Chondrocyte (in vitro differentiated cells): ENCODE measurements around the gene RIMBP2. TPM values are rescaled to one million over a fixed set of nuclear protein-coding genes. Genes with fewer than 3 reads are reported as not detected.
A peak's percentile ranks its signal among the peaks of the same experiment; 100 is the strongest.
"Not testable (repeated sequence)": the region's sequence is repeated elsewhere in the genome, so short reads cannot be mapped to it uniquely, and the experiment has no call there.

Source experiments
- DNase-seq: peaks from one replicate; pipeline ENCODE4 v3.0.0; 2021; ENCODE audit warnings: mixed read lengths, low spot score
- H3K27ac Mint-ChIP-seq: one replicate; pipeline ENCODE4 v1.8.0; 2021; ENCODE audit warnings: mild to moderate bottlenecking, moderate library complexity, mixed read lengths; ENCODE audit not compliant: unreplicated experiment
- H3K27me3 Mint-ChIP-seq: 2 replicates; pipeline ENCODE4 v1.8.0; 2021; ENCODE audit warnings: low read depth, mixed read lengths
- H3K36me3 Mint-ChIP-seq: 2 replicates; pipeline ENCODE4 v1.8.0; 2021; ENCODE audit warnings: low read depth, mixed read lengths
- H3K4me1 Mint-ChIP-seq: 2 replicates; pipeline ENCODE4 v1.8.0; 2021; ENCODE audit warnings: low read depth, mild to moderate bottlenecking, mixed read lengths
- H3K4me3 Mint-ChIP-seq: one replicate; pipeline ENCODE4 v1.8.0; 2021; ENCODE audit warnings: mild to moderate bottlenecking, moderate library complexity, mixed read lengths; ENCODE audit not compliant: unreplicated experiment
- H3K9me3 Mint-ChIP-seq: 2 replicates; pipeline ENCODE4 v1.8.0; 2021; ENCODE audit warnings: low read depth, mixed read lengths
- total RNA-seq: library from RNA; stranded (reverse); gene quantifications from 3 replicates; pipeline ENCODE4 v1.2.1, GENCODE V29; 2021
- TF ChIP-seq, protein P1 (sequence below): fragments of 200-600 bp; sonication (generic); IDR thresholded peaks from 2 replicates; pipeline ENCODE4 v1.5.0; 2021; ENCODE audit warnings: antibody characterized with exemption, mild to moderate bottlenecking, moderate library complexity

Gene RIMBP2
- total RNA-seq, 1 donor from 2014 or later = 0.30 TPM

DNA sequence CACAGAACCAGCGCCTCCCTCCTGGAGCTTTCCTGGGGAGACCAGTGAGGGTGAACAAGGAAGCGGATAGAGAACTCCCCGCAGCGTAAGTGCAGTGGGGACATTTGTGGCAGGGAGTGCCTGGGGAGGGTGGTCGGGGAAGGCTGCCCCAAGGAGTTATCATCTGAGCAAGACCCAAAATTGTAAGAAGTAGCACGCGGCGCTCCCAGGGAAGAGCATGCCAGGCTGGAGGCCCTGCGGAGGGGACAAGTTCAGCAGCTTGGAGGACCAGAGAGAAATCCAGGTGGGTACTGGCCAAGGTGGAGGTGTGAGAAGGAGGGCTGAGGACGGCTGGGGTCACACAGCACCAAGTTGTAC is 46.2 kb upstream of the RIMBP2 start:
- TF ChIP-seq, protein P1, sequence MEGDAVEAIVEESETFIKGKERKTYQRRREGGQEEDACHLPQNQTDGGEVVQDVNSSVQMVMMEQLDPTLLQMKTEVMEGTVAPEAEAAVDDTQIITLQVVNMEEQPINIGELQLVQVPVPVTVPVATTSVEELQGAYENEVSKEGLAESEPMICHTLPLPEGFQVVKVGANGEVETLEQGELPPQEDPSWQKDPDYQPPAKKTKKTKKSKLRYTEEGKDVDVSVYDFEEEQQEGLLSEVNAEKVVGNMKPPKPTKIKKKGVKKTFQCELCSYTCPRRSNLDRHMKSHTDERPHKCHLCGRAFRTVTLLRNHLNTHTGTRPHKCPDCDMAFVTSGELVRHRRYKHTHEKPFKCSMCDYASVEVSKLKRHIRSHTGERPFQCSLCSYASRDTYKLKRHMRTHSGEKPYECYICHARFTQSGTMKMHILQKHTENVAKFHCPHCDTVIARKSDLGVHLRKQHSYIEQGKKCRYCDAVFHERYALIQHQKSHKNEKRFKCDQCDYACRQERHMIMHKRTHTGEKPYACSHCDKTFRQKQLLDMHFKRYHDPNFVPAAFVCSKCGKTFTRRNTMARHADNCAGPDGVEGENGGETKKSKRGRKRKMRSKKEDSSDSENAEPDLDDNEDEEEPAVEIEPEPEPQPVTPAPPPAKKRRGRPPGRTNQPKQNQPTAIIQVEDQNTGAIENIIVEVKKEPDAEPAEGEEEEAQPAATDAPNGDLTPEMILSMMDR = no peak
- DNase-seq = no peak
- no peaks in the 10 kb centered on the region for H3K27me3 Mint-ChIP-seq
- H3K36me3 Mint-ChIP-seq = no peaks in the 10 kb centered on the region
- no peak overlapping the region for H3K27ac Mint-ChIP-seq
- H3K4me3 Mint-ChIP-seq = no peak overlapping the region
- no peaks in the 10 kb centered on the region for H3K9me3 Mint-ChIP-seq
- H3K4me1 Mint-ChIP-seq = no peaks in the 10 kb centered on the region

DNA sequence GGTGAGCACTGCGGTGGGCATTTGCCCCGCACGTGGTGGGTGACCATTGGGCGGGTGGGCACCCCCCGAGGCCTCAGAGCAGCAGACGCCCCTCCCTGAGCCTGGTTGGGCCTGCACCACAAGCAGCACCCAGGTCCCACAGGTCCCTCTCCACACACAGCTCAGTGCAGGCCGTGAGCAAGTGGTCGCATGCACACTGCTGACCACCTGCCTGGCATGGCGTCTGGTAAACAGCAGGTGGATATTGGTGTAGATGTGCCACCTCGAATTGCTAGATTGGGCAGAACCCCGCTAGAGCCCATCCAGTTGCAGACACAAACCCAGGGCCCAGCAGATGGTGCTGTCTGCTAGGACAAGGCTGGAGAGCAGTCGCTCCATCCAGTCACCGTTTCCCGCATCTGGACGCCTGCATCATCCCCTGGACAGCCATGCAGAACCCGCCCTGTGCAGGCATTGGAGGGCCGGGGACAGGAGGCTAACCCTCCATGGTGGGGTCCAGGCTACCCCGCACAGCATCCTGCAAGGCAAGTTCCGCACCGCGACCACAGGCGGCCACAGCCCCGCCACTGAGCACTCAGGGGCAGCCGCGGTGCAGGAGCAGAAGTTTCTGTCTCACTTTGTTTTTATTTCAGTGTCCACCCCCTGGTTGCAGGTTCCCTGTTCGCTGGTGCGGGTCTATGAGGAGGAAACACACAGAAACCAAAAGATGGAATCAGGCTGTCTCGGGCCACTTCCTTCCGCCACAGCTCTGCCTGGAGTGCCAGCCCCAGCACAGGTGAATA is 45.6 kb upstream of the RIMBP2 start:
- Mint-ChIP-seq H3K4me3 (no peak overlapping the region), H3K4me1 (no peaks in the 10 kb centered on the region), H3K27me3 (no peaks in the 10 kb centered on the region), H3K36me3 (no peaks in the 10 kb centered on the region), H3K9me3 (no peaks in the 10 kb centered on the region), H3K27ac (no peak overlapping the region)
- DNase-seq = no peak
- TF ChIP-seq, protein P1 = peak; percentile 84

GRCh38 chr12:130754234-130754901 is 38.3 kb upstream of the RIMBP2 start:
- H3K9me3 Mint-ChIP-seq = no peaks in the 10 kb centered on the region
- no peak for DNase-seq
- no peak overlapping the region for H3K27ac Mint-ChIP-seq
- H3K4me3 Mint-ChIP-seq = no peak overlapping the region
- TF ChIP-seq, protein P1 = no peak
- peaks cover 19% of the 10 kb centered on the region for H3K27me3 Mint-ChIP-seq
- no peaks in the 10 kb centered on the region for H3K36me3 Mint-ChIP-seq
- no peaks in the 10 kb centered on the region for H3K4me1 Mint-ChIP-seq

DNA sequence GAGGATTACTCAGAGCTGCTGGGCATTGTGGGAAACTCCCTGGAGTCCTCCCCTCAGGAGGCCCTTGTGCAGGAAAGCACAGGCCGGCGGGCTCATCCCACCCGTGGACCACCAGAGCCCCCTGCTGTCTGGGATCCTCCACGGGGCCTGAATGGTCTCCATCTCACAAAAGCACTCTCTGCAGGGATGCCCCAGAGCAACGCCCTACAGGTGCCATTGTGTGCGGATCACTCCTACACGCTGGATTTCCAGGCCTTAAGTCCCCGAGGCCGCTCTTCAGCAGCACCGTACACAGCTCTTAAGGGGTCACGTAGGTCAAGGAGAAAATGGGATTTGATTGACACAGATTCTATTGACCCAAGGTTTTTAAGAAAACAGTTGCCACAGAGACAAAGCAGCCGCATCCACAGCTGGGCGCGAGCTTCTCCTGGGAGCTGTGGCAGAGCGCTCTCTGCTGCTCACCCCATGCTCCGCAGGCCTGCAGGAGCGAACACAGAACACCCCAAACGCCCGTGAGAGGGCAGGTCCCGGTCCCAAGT is 36.7 kb upstream of the RIMBP2 start:
- TF ChIP-seq, protein P1 = peak; percentile 15
- H3K27ac Mint-ChIP-seq = no peak overlapping the region
- H3K4me1 Mint-ChIP-seq = no peaks in the 10 kb centered on the region
- no peak for DNase-seq
- no peaks in the 10 kb centered on the region for H3K9me3 Mint-ChIP-seq
- no peak overlapping the region for H3K4me3 Mint-ChIP-seq
- no peaks in the 10 kb centered on the region for H3K36me3 Mint-ChIP-seq
- H3K27me3 Mint-ChIP-seq = peaks cover 25% of the 10 kb centered on the region

DNA sequence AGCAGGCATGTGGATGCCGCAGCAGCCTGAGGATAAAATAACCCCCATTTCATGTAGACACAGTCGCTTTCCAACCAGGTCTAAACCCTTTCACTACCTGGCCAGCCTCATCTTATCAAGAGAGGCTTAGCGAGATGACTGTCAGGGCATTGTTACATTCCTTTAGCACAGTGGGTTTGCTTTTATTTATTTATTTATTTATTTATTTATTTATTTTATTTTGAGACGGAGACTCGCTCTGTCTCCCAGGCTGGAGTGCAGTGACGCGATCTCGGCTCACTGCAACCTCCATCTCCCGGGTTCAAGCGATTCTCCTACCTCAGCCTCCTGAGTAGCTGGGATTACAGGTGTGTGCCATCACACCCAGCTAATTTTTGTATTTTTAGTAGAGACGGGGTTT is 35.9 kb upstream of the RIMBP2 start:
- not testable (repeated sequence) for DNase-seq, H3K4me3 Mint-ChIP-seq, H3K36me3 Mint-ChIP-seq, H3K27ac Mint-ChIP-seq, H3K4me1 Mint-ChIP-seq, H3K9me3 Mint-ChIP-seq
- peaks cover 29% of the 10 kb centered on the region for H3K27me3 Mint-ChIP-seq
